ENCODE measurements around the gene AK9. TPM values are rescaled to one million over a fixed set of nuclear protein-coding genes. Genes with fewer than 3 reads are reported as not detected.

The AK9 gene
- total RNA-seq: 3.2 and 4.7 TPM in 2 replicates

DNA sequence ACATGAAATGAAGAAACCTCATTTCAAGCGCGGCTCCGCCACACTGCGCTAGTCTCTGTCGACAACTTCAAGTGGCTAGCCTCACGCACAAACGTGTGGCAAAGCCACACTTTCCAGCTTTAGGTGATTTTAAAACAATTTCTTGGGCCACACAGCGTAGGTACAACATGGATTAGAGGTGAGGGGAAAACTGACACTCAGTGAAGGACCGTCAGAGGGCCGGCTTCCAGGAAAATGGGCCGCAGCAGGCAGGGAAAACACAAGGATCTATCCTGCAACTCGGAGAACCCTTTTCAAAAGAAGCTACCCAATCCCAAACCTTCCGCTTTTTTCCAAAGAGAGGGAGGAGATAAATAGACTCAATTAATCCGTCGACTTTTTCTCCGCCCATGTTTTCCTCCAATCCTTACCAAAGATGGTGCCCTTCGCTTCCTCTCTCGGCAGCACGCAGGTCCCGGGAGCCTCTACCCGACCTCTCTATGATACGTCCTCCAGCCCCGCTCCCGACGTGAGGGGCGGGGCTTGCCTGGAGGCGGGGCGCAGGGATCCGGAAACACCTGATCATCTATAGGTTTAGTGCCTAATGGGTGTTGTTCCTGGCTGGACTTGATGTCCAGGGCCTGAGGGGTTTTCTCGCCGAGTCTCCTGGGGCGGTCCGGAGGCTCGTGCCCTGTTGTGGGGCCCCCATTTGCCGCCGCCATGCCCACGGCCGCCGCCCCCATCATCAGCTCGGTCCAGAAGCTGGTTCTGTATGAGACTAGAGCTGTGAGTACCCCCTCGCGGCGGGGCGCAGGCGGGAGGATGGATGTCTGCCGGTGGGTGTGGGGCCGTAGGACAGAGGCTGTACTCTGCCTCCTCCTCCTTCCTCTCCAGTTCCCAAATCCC, at the start of gene AK9, which contains the start of gene FIG4:
Gene AK9, minus strand, starts transcription at position 466 of the 885 bp plus-strand sequence. CDS start 15,457 bp downstream, outside the sequence.
Gene FIG4, plus strand, starts transcription at position 560 of the 885 bp plus-strand sequence. Its CDS starts 140 bp downstream, at position 700.

DNA sequence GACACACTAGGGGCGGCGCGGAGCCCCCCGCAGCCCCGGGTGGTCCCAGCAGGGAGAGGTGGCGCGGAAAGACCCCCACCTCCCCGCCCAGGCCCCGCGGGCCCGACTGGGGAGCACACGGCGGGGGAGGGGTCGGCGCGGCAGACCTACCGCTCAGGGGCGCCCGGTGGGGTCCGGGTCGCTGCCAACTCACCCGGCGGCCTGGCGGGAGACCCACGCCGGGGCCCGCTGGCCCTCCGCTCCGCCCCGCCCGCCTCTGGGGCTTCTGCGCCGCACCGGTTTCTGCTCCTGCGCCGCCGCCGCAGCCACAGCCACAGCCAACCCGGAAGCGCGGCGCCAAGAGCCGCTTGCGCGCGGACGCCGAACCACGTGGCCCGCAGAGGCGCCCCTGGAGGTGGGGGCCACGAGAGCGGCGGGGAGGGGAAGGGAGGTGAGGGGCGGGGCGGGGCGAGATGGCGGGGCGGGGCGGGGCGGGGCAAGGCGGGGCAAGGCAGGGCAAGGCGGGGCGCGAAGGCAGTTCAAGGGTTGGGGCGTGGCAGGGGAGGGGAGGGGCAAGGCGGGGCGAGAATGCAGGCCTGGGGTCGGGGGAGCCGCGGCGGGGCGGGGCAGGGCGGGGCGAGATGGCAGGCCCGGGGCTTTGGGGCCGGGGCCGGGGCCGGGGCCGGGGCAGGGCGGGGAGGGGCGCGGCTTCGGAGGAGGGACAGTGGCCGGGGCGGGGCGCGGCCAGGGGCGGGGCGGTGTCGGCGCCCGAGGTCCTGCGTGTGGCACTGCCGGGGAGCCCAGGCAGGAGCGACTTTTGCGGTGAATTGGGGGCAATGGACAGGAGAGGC, 207.9 kb downstream of the AK9 start, which contains the start of gene ZBTB24:
Gene ZBTB24, minus strand, starts transcription at position 315 of the 830 bp plus-strand sequence. CDS start 1,193 bp downstream, outside the sequence.

DNA sequence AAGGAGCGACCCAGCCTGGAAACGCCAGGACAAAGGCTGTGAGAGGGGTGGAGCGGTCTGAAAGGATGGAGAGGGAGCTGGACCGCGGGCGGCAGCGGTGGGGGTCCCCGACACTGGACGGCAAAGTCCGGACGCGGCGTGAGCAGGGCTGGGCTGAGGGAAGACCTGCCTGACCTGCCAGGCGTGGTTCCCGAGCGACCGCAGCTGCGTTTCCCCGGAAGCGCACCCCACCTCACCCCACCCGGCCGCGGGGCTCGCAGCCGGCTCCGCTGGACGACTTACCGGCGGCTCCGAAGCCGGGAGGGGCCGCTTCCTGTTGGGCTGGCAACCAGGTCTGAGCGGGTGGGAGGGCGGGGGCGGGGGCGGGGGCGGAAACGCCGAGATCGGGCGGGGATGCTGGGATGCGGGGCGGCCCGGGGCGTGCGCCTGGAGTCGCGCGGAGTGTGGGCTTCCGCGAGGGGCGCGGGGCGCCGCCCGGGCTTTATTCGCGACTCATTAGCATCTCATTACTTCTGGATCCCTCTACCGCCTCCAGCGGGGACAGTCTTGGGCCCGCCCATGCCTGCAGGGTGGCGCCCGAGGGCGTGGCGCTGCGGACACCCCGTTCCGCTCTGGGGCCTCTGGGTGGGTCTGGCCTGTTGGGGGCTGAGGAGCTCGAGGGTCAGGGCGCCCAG, 235.4 kb downstream of the AK9 start, which contains the start of gene MICAL1:
Gene MICAL1, minus strand, starts transcription at position 336 of the 674 bp plus-strand sequence. CDS start 1,576 bp downstream, outside the sequence.

Other genes starting within 250 kb of the AK9 start
- gene MICAL1, start 235.4 kb downstream of the AK9 start, total RNA-seq: 32.1 and 40.4 TPM in 2 replicates
- gene ZBTB24, start 208.0 kb downstream of the AK9 start, total RNA-seq: 3.7 and 4.6 TPM in 2 replicates
- 13.6 and 24.3 TPM in 2 replicates for gene FIG4, start 94 bp upstream of the AK9 start, total RNA-seq

Data from bronchial smooth muscle cell (primary cell).